AG10803 (cell line): ENCODE results near the gene TRIOBP.
A peak's percentile ranks its signal among the peaks of the same experiment; 100 is the strongest.

Experiments used
- DNase-seq: peaks from one replicate; pipeline ENCODE4 v3.0.0; 2010; ENCODE audit warnings: low read depth
- H3K4me3 ChIP-seq: 2 replicates; pipeline ENCODE4 v1.5.1; 2011; ENCODE audit warnings: mild to moderate bottlenecking, low read length, control low read depth
- TF ChIP-seq, protein P1 (sequence below): conservative IDR thresholded peaks from 2 replicates; pipeline ENCODE4 v1.5.1; 2011; ENCODE audit warnings: mild to moderate bottlenecking, low read length, control low read depth, inconsistent platforms

TRIOBP gene

DNA sequence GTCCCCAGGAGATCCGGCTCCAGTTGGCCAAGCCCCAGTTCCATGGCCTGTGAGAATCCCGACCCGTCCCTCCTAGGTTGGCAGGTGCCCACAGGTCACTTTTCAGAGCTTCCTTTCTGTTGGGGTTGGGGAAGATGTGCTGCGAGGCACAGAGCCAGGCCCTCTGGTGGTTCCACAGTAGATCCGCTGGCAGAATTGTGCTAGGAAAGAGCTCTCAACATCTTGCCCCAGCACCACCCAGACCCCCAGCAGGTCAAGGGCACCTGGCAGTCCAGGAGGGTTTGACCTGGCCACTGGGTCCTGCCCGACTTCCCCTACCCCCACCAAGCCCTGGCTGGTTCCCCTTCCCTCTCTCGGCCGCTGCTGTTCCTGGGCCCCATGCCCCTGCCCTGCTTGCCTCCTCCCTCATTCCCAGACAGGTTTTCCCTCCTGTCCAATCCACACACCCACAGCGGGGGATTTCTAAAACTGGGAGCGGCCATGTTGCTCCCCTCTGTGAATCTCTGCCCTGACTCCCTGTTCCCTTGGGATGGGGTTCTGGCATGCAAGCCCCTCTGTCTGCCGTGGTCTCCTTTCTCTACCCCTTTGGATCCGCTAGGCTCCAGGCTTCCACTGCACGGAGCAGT is 84.7 kb downstream of the TRIOBP start:
- no peak overlapping the region for H3K4me3 ChIP-seq
- DNase-seq: no peak

DNA sequence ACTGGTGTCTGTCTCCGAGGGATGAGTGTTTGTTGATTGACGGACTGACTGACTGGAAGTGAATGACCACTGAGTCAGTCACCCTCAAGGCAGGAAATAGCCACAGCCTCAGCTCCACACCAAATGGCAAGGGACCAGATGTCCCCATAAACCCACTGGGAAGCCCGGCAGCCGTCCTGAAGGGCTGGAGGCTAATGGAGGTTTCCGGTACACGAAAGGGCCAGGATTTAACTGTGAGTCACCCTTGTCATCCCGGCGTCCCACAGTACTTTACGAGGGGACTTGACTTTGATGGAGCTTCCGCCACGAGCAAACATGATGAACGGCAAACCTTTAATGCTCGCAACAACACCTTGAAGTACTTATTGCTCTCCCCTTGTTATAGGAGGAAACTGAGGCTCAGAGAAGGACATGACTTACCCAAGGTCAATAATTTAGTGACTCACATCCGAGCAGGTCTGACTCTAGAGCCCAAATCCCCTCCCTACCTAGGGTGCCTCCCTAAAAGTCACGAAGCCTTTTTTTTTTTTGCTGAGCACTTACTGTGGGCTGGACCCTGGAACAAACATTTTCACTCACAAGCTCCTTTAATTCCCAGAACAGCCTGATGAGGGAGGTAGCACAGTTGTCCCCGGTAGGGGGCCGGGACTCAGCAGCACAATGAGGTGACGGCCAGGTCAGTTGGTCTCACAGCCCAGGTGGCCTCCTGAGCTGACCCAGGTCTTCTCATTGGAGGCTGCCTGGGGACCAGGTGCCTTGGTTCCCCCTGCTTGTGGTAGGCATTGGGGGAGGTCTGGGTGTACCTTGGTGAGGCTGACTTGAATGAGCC is 85.7 kb downstream of the TRIOBP start:
- TF ChIP-seq, protein P1, sequence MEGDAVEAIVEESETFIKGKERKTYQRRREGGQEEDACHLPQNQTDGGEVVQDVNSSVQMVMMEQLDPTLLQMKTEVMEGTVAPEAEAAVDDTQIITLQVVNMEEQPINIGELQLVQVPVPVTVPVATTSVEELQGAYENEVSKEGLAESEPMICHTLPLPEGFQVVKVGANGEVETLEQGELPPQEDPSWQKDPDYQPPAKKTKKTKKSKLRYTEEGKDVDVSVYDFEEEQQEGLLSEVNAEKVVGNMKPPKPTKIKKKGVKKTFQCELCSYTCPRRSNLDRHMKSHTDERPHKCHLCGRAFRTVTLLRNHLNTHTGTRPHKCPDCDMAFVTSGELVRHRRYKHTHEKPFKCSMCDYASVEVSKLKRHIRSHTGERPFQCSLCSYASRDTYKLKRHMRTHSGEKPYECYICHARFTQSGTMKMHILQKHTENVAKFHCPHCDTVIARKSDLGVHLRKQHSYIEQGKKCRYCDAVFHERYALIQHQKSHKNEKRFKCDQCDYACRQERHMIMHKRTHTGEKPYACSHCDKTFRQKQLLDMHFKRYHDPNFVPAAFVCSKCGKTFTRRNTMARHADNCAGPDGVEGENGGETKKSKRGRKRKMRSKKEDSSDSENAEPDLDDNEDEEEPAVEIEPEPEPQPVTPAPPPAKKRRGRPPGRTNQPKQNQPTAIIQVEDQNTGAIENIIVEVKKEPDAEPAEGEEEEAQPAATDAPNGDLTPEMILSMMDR: peak; percentile 31
- peak; percentile 65 for DNase-seq
- no peak overlapping the region for H3K4me3 ChIP-seq

More for the DNA sequence above, 84.7 kb downstream of the TRIOBP start:
- TF ChIP-seq, protein P1: peak; percentile 49

DNA sequence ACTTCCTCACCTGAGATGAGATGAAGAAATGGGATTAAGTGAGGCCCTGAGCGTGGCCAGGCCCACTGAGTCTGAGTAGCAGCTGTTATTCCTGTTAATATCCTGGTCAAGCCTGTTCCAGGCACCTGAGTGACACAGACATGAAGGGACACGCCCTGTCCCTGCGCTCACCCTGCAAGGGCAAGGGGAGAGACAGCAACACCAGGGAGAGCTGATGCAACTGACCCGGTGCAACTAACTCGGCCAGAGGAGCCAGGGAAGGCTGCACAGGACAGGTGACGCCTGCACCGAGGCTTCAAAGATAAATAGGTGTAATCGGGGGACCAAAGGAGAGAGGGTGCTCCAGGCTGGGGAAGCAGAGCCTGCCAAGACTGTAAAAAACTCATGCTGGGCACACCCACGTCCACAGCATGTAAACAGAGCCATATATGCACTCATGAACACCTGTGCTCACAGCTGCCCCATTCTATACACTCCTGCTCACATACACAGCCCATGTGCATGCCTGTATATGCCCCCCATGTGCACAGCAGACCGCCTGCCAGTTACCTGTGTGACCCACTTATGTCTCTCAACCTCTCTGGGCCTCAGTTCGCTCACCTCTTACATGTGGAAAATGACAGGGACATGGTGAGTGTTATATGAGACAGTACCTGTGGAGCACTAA is 88.1 kb downstream of the TRIOBP start:
- no peak overlapping the region for H3K4me3 ChIP-seq
- DNase-seq: no peak
- TF ChIP-seq, protein P1: no peak

DNA sequence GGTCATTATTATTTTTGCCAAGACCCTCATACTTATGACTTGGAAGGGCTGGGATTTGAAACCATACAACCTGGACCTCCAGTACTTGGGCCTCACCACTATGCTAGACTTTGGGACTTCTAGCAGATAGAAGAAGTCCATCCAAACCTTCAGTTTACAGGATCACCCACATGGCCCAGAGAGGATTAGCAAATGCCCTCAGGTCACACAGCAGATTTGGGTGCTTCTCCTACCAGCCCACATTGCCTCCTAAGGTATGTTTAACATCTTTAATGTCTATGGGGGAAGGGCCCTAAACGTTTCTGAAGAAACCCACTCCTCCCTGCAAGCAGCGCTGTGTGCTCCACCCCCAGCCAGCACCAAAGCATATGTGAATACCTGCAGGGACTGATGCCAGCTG is 93.4 kb downstream of the TRIOBP start:
- DNase-seq: no peak

DNA sequence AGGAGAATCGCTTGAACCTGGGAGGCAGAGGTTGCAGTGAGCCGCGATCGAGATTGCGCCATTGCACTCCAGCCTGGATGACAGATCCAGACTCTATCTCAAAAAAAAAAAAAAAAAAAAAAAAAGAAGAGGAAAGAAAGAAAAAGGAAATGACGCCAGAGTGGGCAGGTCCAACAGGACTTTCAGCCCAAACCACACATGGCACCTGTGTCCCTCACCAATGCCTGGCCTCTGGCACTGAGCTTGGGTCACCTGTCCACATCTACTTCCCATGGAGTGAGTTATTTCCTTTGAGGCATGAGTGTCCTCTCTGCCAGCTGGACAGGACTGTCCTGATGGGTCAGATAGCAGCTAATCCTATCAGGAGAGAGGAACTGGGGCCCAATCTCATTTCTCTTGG is 95.6 kb downstream of the TRIOBP start:
- DNase-seq: no peak
- H3K4me3 ChIP-seq: no peak overlapping the region
- TF ChIP-seq, protein P1: no peak

More for the DNA sequence above, 93.4 kb downstream of the TRIOBP start:
- no peak overlapping the region for H3K4me3 ChIP-seq
- TF ChIP-seq, protein P1: no peak

DNA sequence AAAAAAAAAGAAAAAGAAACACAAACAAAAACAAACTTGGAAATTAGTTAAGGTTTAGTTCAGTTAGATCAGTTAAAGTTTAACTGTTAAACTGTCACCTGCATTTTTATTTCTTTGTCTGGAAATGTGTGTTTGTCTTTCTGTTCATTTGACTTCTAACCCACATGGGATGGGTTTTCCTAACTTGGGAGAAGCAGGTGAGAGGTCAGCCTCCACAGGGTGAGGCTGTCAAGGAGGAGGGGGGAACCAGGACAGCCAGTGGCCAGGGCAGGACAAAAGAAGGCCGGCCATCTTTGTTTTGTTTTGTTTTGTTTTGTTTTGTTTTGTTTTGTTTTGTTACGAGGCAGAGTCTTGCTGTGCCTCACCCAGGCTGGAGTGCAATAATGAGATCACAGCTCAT is 97.5 kb downstream of the TRIOBP start:
- no peak overlapping the region for H3K4me3 ChIP-seq
- no peak for DNase-seq
- TF ChIP-seq, protein P1: no peak
